ENCODE results near the gene UPK2.

Gene UPK2

GRCh38 chr11:118918128-118918685 lies 37.9 kb upstream of the UPK2 start:
- no peak overlapping the region for H3K4me3 ChIP-seq (ENCODE audit: low read depth, low read length)

GRCh38 chr11:118918686-118919280 lies 37.3 kb upstream of the UPK2 start:
- TF ChIP-seq, protein P1, sequence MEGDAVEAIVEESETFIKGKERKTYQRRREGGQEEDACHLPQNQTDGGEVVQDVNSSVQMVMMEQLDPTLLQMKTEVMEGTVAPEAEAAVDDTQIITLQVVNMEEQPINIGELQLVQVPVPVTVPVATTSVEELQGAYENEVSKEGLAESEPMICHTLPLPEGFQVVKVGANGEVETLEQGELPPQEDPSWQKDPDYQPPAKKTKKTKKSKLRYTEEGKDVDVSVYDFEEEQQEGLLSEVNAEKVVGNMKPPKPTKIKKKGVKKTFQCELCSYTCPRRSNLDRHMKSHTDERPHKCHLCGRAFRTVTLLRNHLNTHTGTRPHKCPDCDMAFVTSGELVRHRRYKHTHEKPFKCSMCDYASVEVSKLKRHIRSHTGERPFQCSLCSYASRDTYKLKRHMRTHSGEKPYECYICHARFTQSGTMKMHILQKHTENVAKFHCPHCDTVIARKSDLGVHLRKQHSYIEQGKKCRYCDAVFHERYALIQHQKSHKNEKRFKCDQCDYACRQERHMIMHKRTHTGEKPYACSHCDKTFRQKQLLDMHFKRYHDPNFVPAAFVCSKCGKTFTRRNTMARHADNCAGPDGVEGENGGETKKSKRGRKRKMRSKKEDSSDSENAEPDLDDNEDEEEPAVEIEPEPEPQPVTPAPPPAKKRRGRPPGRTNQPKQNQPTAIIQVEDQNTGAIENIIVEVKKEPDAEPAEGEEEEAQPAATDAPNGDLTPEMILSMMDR (IDR thresholded peaks at IDR 0.05; ENCODE audit: borderline replicate concordance, insufficient read depth, low read depth, low read length), result no peak
- H3K4me3 ChIP-seq (ENCODE audit: low read depth, low read length), result no peak overlapping the region

More at GRCh38 chr11:118918128-118918685, 37.9 kb upstream of the UPK2 start:
- TF ChIP-seq, protein P1 (IDR thresholded peaks at IDR 0.05; ENCODE audit: borderline replicate concordance, insufficient read depth, low read depth, low read length), result no peak

GRCh38 chr11:118921121-118921928 lies 34.8 kb upstream of the UPK2 start:
- TF ChIP-seq, protein P1 (IDR thresholded peaks at IDR 0.05; ENCODE audit: borderline replicate concordance, insufficient read depth, low read depth, low read length), result no peak
- no peak overlapping the region for H3K4me3 ChIP-seq (ENCODE audit: low read depth, low read length)

GRCh38 chr11:118921929-118922744 lies 34.0 kb upstream of the UPK2 start:
- H3K4me3 ChIP-seq (ENCODE audit: low read depth, low read length), result no peak overlapping the region
- TF ChIP-seq, protein P1 (IDR thresholded peaks at IDR 0.05; ENCODE audit: borderline replicate concordance, insufficient read depth, low read depth, low read length), result no peak

- H3K4me3 ChIP-seq (ENCODE audit: low read depth, low read length), result no peak overlapping the region
- TF ChIP-seq, protein P1 (IDR thresholded peaks at IDR 0.05; ENCODE audit: borderline replicate concordance, insufficient read depth, low read depth, low read length), result no peak
Observed at GRCh38 chr11:118922745-118923627, 33.1 kb upstream of the UPK2 start.

All from GM12875 (cell line).